Suprapubic skin (tissue), 4 donors: ENCODE measurements around the gene BCKDHA. TPM values are rescaled to one million over a fixed set of nuclear protein-coding genes. Genes with fewer than 3 reads are reported as not detected.
A peak's percentile ranks its signal among the peaks of the same experiment; 100 is the strongest.

Experiments
- DNase-seq, 2 donors: peaks; one replicate each; pipeline ENCODE4 v3.0.0-alpha.2; 2019; ENCODE audit warnings: low spot score in 2 of 2
- H3K27ac ChIP-seq: fragments of 200-600 bp; sonication (generic); one replicate; pipeline ENCODE4 v1.5.1; 2019
- H3K27me3 ChIP-seq: fragments of 200-600 bp; sonication (generic); one replicate; pipeline ENCODE4 v1.5.1; 2019
- H3K36me3 ChIP-seq: fragments of 200-600 bp; sonication (generic); one replicate; pipeline ENCODE4 v1.5.1; 2019
- H3K4me1 ChIP-seq: fragments of 200-600 bp; sonication (generic); one replicate; pipeline ENCODE4 v1.5.1; 2019
- H3K4me3 ChIP-seq: fragments of 200-600 bp; sonication (generic); one replicate; pipeline ENCODE4 v1.5.1; 2019; ENCODE audit warnings: mild to moderate bottlenecking
- H3K9me3 ChIP-seq: fragments of 200-600 bp; sonication (generic); one replicate; pipeline ENCODE4 v1.5.1; 2019
- CTCF ChIP-seq, 2 donors: fragments of 200-600 bp in 1 of 2; fragments of 450-650 bp in 1 of 2; sonication (generic) in 1 of 2; IDR thresholded peaks; one replicate each; pipeline ENCODE4 v1.5.1; 2016 to 2019; ENCODE audit warnings: antibody characterized with exemption in 2 of 2, mild to moderate bottlenecking in 1 of 2, moderate library complexity in 1 of 2
- EP300 ChIP-seq: sonication (generic); formaldehyde crosslinking; IDR thresholded peaks from one replicate; pipeline ENCODE4 v1.6.1; 2017; ENCODE audit warnings: antibody characterized with exemption
- POLR2A ChIP-seq, 2 donors: fragments of 450-650 bp; IDR thresholded peaks; one replicate each; pipeline ENCODE4 v1.6.1; 2017; ENCODE audit warnings: antibody characterized with exemption in 2 of 2, mild to moderate bottlenecking in 2 of 2, moderate library complexity in 2 of 2
- POLR2AphosphoS5 ChIP-seq, 3 donors: sonication (generic); formaldehyde crosslinking; IDR thresholded peaks; one replicate each; pipeline ENCODE4 v1.6.1; 2017; ENCODE audit warnings: antibody characterized with exemption in 3 of 3
- WGBS: methylation state at CpG from one replicate; pipeline ENCODE4 v1.1.5; 2018; 5-methylcytosine and 5-hydroxymethylcytosine counted together
- total RNA-seq, 4 donors: library from RNA; depleted of rRNA; stranded (reverse); fragments of >200 nt; gene quantifications; one replicate each; pipeline ENCODE4 v1.1.0, GENCODE V29; 2016

BCKDHA gene
- total RNA-seq, 4 donors from 2014 or later: 49.7 to 112 (median 76.2) TPM

- 96% methylated on average over 18 of the region's 19 CpGs for WGBS
- no peak for TF ChIP-seq CTCF (IDR thresholded peaks at IDR 0.05)
- TF ChIP-seq POLR2A (IDR thresholded peaks at IDR 0.05): no peak
- TF ChIP-seq POLR2AphosphoS5 (IDR thresholded peaks at IDR 0.05): no peak
- no peak for TF ChIP-seq EP300
- H3K4me3 ChIP-seq: no peak overlapping the region
Observed at GRCh38 chr19:41435936-41436673, 38.5 kb downstream of the BCKDHA start.

GRCh38 chr19:41436674-41436951, 39.0 kb downstream of the BCKDHA start:
- Histone ChIP-seq H3K4me3 (no peak overlapping the region), H3K27ac (no peak overlapping the region), H3K9me3 (no peaks in the 10 kb centered on the region), H3K27me3 (no peaks in the 10 kb centered on the region), H3K4me1 (peaks cover 18% of the 10 kb centered on the region), H3K36me3 (peaks cover 28% of the 10 kb centered on the region)
- no peak for DNase-seq
- TF ChIP-seq POLR2A (IDR thresholded peaks at IDR 0.05): no peak
- no peak for TF ChIP-seq POLR2AphosphoS5 (IDR thresholded peaks at IDR 0.05)
- no peak for TF ChIP-seq EP300
- TF ChIP-seq CTCF (IDR thresholded peaks at IDR 0.05): no peak

More at GRCh38 chr19:41435936-41436673, 38.5 kb downstream of the BCKDHA start:
- Histone ChIP-seq H3K27me3 (no peaks in the 10 kb centered on the region), H3K27ac (no peak overlapping the region), H3K9me3 (no peaks in the 10 kb centered on the region), H3K36me3 (peaks cover 33% of the 10 kb centered on the region), H3K4me1 (peaks cover 18% of the 10 kb centered on the region)
- DNase-seq: no peak

GRCh38 chr19:41437944-41438574, 40.4 kb downstream of the BCKDHA start:
- Histone ChIP-seq H3K27ac (no peak overlapping the region), H3K4me3 (no peak overlapping the region), H3K9me3 (no peaks in the 10 kb centered on the region), H3K36me3 (peaks cover 13% of the 10 kb centered on the region), H3K27me3 (no peaks in the 10 kb centered on the region), H3K4me1 (peaks cover 18% of the 10 kb centered on the region)
- TF ChIP-seq CTCF (IDR thresholded peaks at IDR 0.05): no peak
- peak in 1 of 2 donors; percentile 53 for DNase-seq
- 94% methylated on average over 7 of the region's 7 CpGs for WGBS

- peak within 1 kb of the TSS; percentile 95 for H3K27ac ChIP-seq
- TF ChIP-seq POLR2A (IDR thresholded peaks at IDR 0.05) (no peak), CTCF (IDR thresholded peaks at IDR 0.05) (peak in 1 of 2 donors; percentile 44), EP300 (no peak), POLR2AphosphoS5 (IDR thresholded peaks at IDR 0.05) (peak in 2 of 3 donors; percentile 79 to 85)
- 2% methylated on average over 29 of the region's 40 CpGs for WGBS
- H3K9me3 ChIP-seq: no peaks in the 10 kb centered on the region
- peaks cover 7% of the 10 kb centered on the region for H3K36me3 ChIP-seq
- peak; percentile 99 for DNase-seq
- no peaks in the 10 kb centered on the region for H3K27me3 ChIP-seq
- peak within 1 kb of the TSS; percentile 78 for H3K4me3 ChIP-seq
- H3K4me1 ChIP-seq: peaks cover 18% of the 10 kb centered on the region
Observed at GRCh38 chr19:41439441-41440222, 42.0 kb downstream of the BCKDHA start, which contains the start of gene DMAC2. DMAC2 (minus strand) TSS chr19:41439912; CDS start chr19:41439899, 13 bp downstream.
